ENCODE measurements around the gene ARF3.

DNA sequence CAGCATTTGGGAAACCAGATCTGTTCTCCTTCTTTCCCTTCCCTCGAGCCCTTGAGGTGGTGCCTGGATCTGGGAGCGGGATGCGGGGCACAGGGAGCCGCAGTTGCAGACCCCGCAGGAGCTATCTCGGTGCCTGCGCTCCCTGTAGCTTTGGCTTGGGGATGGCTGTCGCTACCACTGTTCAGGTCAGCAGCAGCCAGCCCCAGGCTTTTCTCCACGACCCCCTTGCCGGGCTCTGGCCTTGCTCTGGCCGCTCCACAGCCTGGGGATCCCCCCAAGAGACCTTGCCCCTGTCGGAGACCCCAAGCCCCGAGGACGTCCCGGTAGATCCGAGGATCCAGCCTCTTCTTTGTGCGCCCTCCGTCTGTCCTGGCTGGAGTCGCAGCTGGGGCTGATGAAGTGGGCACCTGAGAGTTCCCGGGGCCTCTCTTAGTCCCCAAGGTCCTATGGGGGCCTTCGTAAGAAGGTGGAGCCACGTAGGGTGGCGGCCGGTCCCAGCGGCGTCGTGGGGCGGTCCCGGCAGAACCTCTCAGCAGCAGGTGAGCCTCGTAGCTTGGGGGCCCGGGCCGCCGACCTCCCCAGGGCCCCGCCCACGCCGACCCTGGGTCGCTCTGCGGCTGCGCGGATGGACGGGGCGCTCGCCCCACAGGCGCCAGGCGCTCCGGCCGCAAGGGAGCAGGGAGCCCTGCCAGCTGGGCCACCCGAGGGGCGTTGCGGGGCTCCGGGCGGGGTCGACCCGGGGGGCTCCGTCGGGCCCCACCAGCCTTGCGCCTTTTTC is 40.6 kb upstream of the ARF3 start:
- TF ChIP-seq, protein P1, sequence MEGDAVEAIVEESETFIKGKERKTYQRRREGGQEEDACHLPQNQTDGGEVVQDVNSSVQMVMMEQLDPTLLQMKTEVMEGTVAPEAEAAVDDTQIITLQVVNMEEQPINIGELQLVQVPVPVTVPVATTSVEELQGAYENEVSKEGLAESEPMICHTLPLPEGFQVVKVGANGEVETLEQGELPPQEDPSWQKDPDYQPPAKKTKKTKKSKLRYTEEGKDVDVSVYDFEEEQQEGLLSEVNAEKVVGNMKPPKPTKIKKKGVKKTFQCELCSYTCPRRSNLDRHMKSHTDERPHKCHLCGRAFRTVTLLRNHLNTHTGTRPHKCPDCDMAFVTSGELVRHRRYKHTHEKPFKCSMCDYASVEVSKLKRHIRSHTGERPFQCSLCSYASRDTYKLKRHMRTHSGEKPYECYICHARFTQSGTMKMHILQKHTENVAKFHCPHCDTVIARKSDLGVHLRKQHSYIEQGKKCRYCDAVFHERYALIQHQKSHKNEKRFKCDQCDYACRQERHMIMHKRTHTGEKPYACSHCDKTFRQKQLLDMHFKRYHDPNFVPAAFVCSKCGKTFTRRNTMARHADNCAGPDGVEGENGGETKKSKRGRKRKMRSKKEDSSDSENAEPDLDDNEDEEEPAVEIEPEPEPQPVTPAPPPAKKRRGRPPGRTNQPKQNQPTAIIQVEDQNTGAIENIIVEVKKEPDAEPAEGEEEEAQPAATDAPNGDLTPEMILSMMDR (IDR thresholded peaks at IDR 0.05) = no peak
- TF ChIP-seq POLR2A (IDR thresholded peaks at IDR 0.05) = no peak

Data from lower leg skin (tissue), 3 donors.